Cardiac fibroblast (primary cell): ENCODE results near the gene DBNDD2.
A peak's percentile ranks its signal among the peaks of the same experiment; 100 is the strongest.

Experiments used
- DNase-seq, 2 donors: peaks; one replicate each; pipeline versions ENCODE4 v3.0.0 to v3.0.0-alpha.2; 2010; ENCODE audit warnings: low read depth in 2 of 2
- H3K4me3 ChIP-seq, 2 donors: replicated peaks in 1 of 2; 1 replicate in 1 of 2; 2 replicates in 1 of 2; pipeline ENCODE4 v1.5.1; 2011; ENCODE audit warnings: low read depth in 2 of 2, low read length in 2 of 2, mild to moderate bottlenecking in 2 of 2, moderate library complexity in 1 of 2
- CTCF ChIP-seq: IDR thresholded peaks from one replicate; pipeline ENCODE4 v1.5.1; 2011; ENCODE audit warnings: low read depth, mild to moderate bottlenecking, low read length, inconsistent platforms

DBNDD2 gene

GRCh38 chr20:45394221-45395113, 13.6 kb upstream of the DBNDD2 start:
- TF ChIP-seq CTCF: no peak
- no peak for DNase-seq
- no peak overlapping the region for H3K4me3 ChIP-seq

GRCh38 chr20:45395114-45395415, 13.0 kb upstream of the DBNDD2 start:
- no peak overlapping the region for H3K4me3 ChIP-seq
- DNase-seq: no peak
- no peak for TF ChIP-seq CTCF

- H3K4me3 ChIP-seq: no peak overlapping the region
Measured at GRCh38 chr20:45399018-45399417, 9.1 kb upstream of the DBNDD2 start.

GRCh38 chr20:45400346-45401031, 7.6 kb upstream of the DBNDD2 start:
- H3K4me3 ChIP-seq: no peak overlapping the region

More at GRCh38 chr20:45399018-45399417, 9.1 kb upstream of the DBNDD2 start:
- no peak for TF ChIP-seq CTCF
- no peak for DNase-seq

GRCh38 chr20:45402946-45403345, 5.1 kb upstream of the DBNDD2 start:
- peak in 1 of 2 donors; percentile 47 for DNase-seq
- no peak for TF ChIP-seq CTCF
- H3K4me3 ChIP-seq: no peak overlapping the region

More at GRCh38 chr20:45400346-45401031, 7.6 kb upstream of the DBNDD2 start:
- TF ChIP-seq CTCF: no peak
- no peak for DNase-seq

DNA sequence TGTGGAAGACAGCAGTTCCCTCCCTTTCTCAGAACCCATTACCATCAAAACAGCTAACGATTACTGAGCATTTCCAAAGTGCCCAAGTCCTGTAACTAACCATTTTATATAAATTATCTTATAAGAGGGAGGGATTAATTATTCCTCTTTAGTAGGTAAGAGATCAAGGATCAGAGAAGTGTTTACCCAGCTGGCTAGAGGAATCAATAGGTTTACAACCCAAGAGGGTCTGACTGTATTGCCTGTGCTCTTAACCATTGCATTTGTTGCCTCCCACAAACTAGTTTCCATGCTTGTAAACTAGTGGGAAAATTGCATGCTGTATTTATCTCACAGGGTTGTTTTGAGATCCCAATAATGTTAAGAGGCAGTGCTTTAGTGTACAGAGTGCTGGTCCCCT, 3.7 kb upstream of the DBNDD2 start:
- DNase-seq: no peak
- H3K4me3 ChIP-seq: no peak overlapping the region
- no peak for TF ChIP-seq CTCF
